ENCODE data around the gene ARL6IP1. TPM values are rescaled to one million over a fixed set of nuclear protein-coding genes. Genes with fewer than 3 reads are reported as not detected.

The ARL6IP1 gene
- total and polyA plus RNA-seq, 2 of the 4 experiments (the other 2 are of a cell fraction): 78.1 to 190 TPM

DNA sequence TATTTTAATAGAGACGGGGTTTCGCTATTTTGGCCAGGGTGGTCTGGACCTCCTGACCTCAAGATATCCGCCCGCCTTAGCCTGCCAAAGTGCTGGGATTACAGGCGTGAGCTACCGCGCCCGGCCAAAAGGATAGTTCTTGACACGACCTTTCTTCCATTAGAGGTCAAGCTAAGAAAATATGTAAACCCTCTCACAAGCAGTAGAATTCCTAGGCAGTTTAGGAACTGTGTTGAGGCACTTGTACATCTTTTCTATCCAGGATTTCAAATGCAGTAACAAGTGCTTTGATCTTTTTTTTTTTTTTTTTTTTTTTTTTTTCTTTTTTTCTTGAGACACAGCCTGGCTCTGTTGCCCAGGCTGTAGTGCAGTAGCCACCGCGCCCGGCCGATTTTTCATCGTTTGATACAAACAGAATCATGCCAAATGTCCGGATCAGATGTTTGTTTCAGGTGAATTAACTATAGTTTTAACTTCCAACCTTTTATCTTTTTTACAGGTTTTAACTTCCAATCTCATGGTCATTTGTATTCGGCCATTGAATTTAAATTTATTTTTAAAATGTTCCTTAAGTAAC is 1.5 kb upstream of the ARL6IP1 start:
- H3K9me3 ChIP-seq (ENCODE audit: control insufficient read depth, insufficient read depth, low read length): no peaks in the 10 kb centered on the region
- H3K14ac ChIP-seq (replicated peaks; ENCODE audit: low read depth, low read length): no peak overlapping the region
- no CpG with 5 or more reads among the region's 16 CpGs for WGBS, 2 experiments (ENCODE audit: extremely low coverage in 2 of 2, insufficient read length in 1 of 2)
- dilution Hi-C loops (cut with HindIII; ENCODE audit: low sequenced_read_pairs, unreplicated experiment) (no loop called here), in situ Hi-C loops (cut with MboI; ENCODE audit: low sequenced_read_pairs) (no loop called here), intact Hi-C loops (cut with micrococcal nuclease) (loop anchor here (10.0 kb wide), 1 partner anchor 262 kb away; the partner anchor contains the start of gene COQ7)
- H3K4ac ChIP-seq (ENCODE audit: low read depth, low read length): no peak overlapping the region
- H3K4me2 ChIP-seq (ENCODE audit: low read depth, low read length): no peak overlapping the region
- no peaks in the 10 kb centered on the region for H3K9me1 ChIP-seq (ENCODE audit: insufficient read depth, low read length)
- H4K8ac ChIP-seq (ENCODE audit: low read depth in 2 of 2, low read length in 2 of 2): no peak overlapping the region
- TF ChIP-seq CEBPB (IDR thresholded peaks at IDR 0.05; ENCODE audit: low read depth, low read length) (no peak), CHD1 (IDR thresholded peaks at IDR 0.05; ENCODE audit: low read depth, low read length) (no peak), RFX5 (IDR thresholded peaks at IDR 0.05; ENCODE audit: low read depth, low read length) (no peak), SMC3 (IDR thresholded peaks at IDR 0.05; ENCODE audit: low read depth, low read length) (no peak)
- no peak overlapping the region for H2BK5ac ChIP-seq (ENCODE audit: low read depth, low read length, poor library complexity, severe bottlenecking)
- peaks cover 2% of the 10 kb centered on the region for H3K4me1 ChIP-seq (ENCODE audit: control insufficient read depth, insufficient read depth, low read length)
- no peak overlapping the region for H3K9ac ChIP-seq (ENCODE audit: low read depth, low read length)
- no peaks in the 10 kb centered on the region for H3K27me3 ChIP-seq (ENCODE audit: control insufficient read depth, insufficient read depth, low read length)
- CTCF ChIA-PET: interaction anchor here (1.2 kb wide), 1 partner anchor 160 kb away, joined by 3 read pairs; no protein-coding TSS in a partner anchor
- peaks cover 3 to 11% of the 10 kb centered on the region in 2 experiments; a peak in 1 of 4 replicates for H3K79me1 ChIP-seq (ENCODE audit: low read depth in 1 of 2, low read length in 2 of 2)
- ATAC-seq (ENCODE audit: low read depth): no peak
- H2BK20ac ChIP-seq (ENCODE audit: low read depth, low read length): no peak overlapping the region
- H2AK9ac ChIP-seq (replicated peaks; ENCODE audit: low read depth, low read length, poor library complexity): no peak overlapping the region
- no peak overlapping the region for H4K91ac ChIP-seq (ENCODE audit: insufficient read depth, low read depth, low read length)
- H4K20me1 ChIP-seq (ENCODE audit: insufficient read depth, low read length): peaks cover 18% of the 10 kb centered on the region; the same call in 1 of the 2 replicates
- H3K56ac ChIP-seq (ENCODE audit: extremely low read depth, insufficient read depth, low read length): no peak overlapping the region
- no peaks in the 10 kb centered on the region for H3K36me3 ChIP-seq (ENCODE audit: control insufficient read depth, insufficient read depth, low read length)
- no peak overlapping the region for H2BK15ac ChIP-seq (ENCODE audit: low read depth, low read length)
- H3K4me3 ChIP-seq (ENCODE audit: insufficient read depth, low read depth, low read length): no peak overlapping the region
- no peak overlapping the region for H3K18ac ChIP-seq (ENCODE audit: low read depth, low read length)
- DNase-seq: no peak
- no peak overlapping the region for H2AFZ ChIP-seq (replicated peaks; ENCODE audit: low read length, poor library complexity)
- no TSS peak for BruUV-seq (replicated peaks)
- no peak overlapping the region for H3K23ac ChIP-seq (ENCODE audit: low read depth, low read length)
- H2AK5ac ChIP-seq (ENCODE audit: low read depth, low read length): no peak overlapping the region
- H4K5ac ChIP-seq (ENCODE audit: low read depth, low read length): no peak overlapping the region
- H2BK120ac ChIP-seq (ENCODE audit: low read depth, low read length): no peak overlapping the region
- POLR2A ChIA-PET (ENCODE audit: unreplicated experiment): no interaction called here
- no peak overlapping the region for H3K27ac ChIP-seq (ENCODE audit: insufficient read depth, low read length)
